ENCODE measurements around the gene NLRC3. TPM values are rescaled to one million over a fixed set of nuclear protein-coding genes. Genes with fewer than 3 reads are reported as not detected.

The NLRC3 gene
- total RNA-seq, 3 donors from 2014 or later (not counting 1 experiment from before 2014, with no cell fraction given): 98.8 to 145 (median 133) TPM

GRCh38 chr16:3542601-3543373 is 34.4 kb downstream of the NLRC3 start:
- WGBS (ENCODE audit: insufficient coverage): 98% methylated on average over 6 of the region's 6 CpGs
- Histone ChIP-seq H3K9me3 (ENCODE audit: control insufficient read depth, insufficient read depth, low read length) (no peaks in the 10 kb centered on the region), H3K27me3 (ENCODE audit: control insufficient read depth, insufficient read depth, low read length) (no peaks in the 10 kb centered on the region), H3K4me3 (ENCODE audit: low read length) (no peak overlapping the region), H3K27ac (ENCODE audit: low read length) (no peak overlapping the region), H3K36me3 (ENCODE audit: control insufficient read depth, insufficient read depth, low read length) (peaks cover 61% of the 10 kb centered on the region), H3K4me1 (ENCODE audit: control insufficient read depth, insufficient read depth, low read length) (peaks cover 4% of the 10 kb centered on the region)
- no peaks in the 10 kb centered on the region for H3K27me3 Mint-ChIP-seq (ENCODE audit: low read depth in 2 of 2)
- H3K9me3 Mint-ChIP-seq: no peaks in the 10 kb centered on the region
- DNase-seq (no peak), ATAC-seq (no peak)
- H3K27ac Mint-ChIP-seq: peak overlapping the region in 1 of 2 donors; percentile 63
- no peak for TF ChIP-seq CTCF (IDR thresholded peaks at IDR 0.05)
- H3K36me3 Mint-ChIP-seq: peaks cover 11% of the 10 kb centered on the region
- no peak overlapping the region for H3K4me3 Mint-ChIP-seq
- H3K4me1 Mint-ChIP-seq: peaks cover 7 to 14% of the 10 kb centered on the region in 2 donors
- intact Hi-C loops (cut with micrococcal nuclease): no loop called here

GRCh38 chr16:3541527-3542155 is 35.6 kb downstream of the NLRC3 start:
- ATAC-seq (no peak), DNase-seq (no peak)
- Mint-ChIP-seq H3K4me1 (peaks cover 9 to 10% of the 10 kb centered on the region in 2 donors), H3K36me3 (peaks cover 3% of the 10 kb centered on the region), H3K4me3 (no peak overlapping the region), H3K27ac (peak overlapping the region in 1 of 2 donors; percentile 48), H3K9me3 (no peaks in the 10 kb centered on the region), H3K27me3 (ENCODE audit: low read depth in 2 of 2) (no peaks in the 10 kb centered on the region)
- H3K9me3 ChIP-seq (ENCODE audit: control insufficient read depth, insufficient read depth, low read length): no peaks in the 10 kb centered on the region
- H3K4me3 ChIP-seq (ENCODE audit: low read length): no peak overlapping the region
- peaks cover 1% of the 10 kb centered on the region for H3K4me1 ChIP-seq (ENCODE audit: control insufficient read depth, insufficient read depth, low read length)
- H3K36me3 ChIP-seq (ENCODE audit: control insufficient read depth, insufficient read depth, low read length): peaks cover 55% of the 10 kb centered on the region
- H3K27me3 ChIP-seq (ENCODE audit: control insufficient read depth, insufficient read depth, low read length): no peaks in the 10 kb centered on the region
- no peak overlapping the region for H3K27ac ChIP-seq (ENCODE audit: low read length)
- intact Hi-C loops (cut with micrococcal nuclease): no loop called here
- 96% methylated on average over 13 of the region's 13 CpGs for WGBS (ENCODE audit: insufficient coverage)
- TF ChIP-seq CTCF (IDR thresholded peaks at IDR 0.05): no peak

GRCh38 chr16:3538222-3538621 is 39.0 kb downstream of the NLRC3 start:
- 89% methylated on average over 4 of the region's 4 CpGs for WGBS (ENCODE audit: insufficient coverage)
- Mint-ChIP-seq H3K27ac (peak overlapping the region; percentile 31 to 47), H3K4me3 (no peak overlapping the region), H3K27me3 (ENCODE audit: low read depth in 2 of 2) (no peaks in the 10 kb centered on the region), H3K9me3 (no peaks in the 10 kb centered on the region), H3K36me3 (no peaks in the 10 kb centered on the region), H3K4me1 (peaks cover 19 to 26% of the 10 kb centered on the region in 2 donors)
- no peak for ATAC-seq
- no peak for TF ChIP-seq CTCF (IDR thresholded peaks at IDR 0.05)
- DNase-seq: no peak
- Histone ChIP-seq H3K4me1 (ENCODE audit: control insufficient read depth, insufficient read depth, low read length) (no peaks in the 10 kb centered on the region), H3K4me3 (ENCODE audit: low read length) (no peak overlapping the region), H3K9me3 (ENCODE audit: control insufficient read depth, insufficient read depth, low read length) (no peaks in the 10 kb centered on the region), H3K27me3 (ENCODE audit: control insufficient read depth, insufficient read depth, low read length) (no peaks in the 10 kb centered on the region), H3K36me3 (ENCODE audit: control insufficient read depth, insufficient read depth, low read length) (peaks cover 33% of the 10 kb centered on the region), H3K27ac (ENCODE audit: low read length) (no peak overlapping the region)
- intact Hi-C loops (cut with micrococcal nuclease): no loop called here

Data from natural killer cell (primary cell).